Spleen (tissue), 7 donors: Measurements from ENCODE around the gene ATP8A2.

Source experiments
- POLR2A ChIP-seq, 3 donors: fragments of 450-650 bp; IDR thresholded peaks; one replicate each; pipeline ENCODE4 v1.5.1; 2017; ENCODE audit warnings: antibody characterized with exemption in 3 of 3, mild to moderate bottlenecking in 1 of 3
- POLR2AphosphoS5 ChIP-seq, 3 donors: sonication (generic); formaldehyde crosslinking; IDR thresholded peaks; one replicate each; pipeline ENCODE4 v1.5.1; 2017; ENCODE audit warnings: antibody characterized with exemption in 3 of 3
- TF ChIP-seq, protein P1 (sequence below), 11 experiments: fragments of 200-600 bp in 7 of 11; fragments of 450-650 bp in 4 of 11; sonication (generic) in 4 of 11; IDR thresholded peaks in 8 of 11; conservative IDR thresholded peaks in 3 of 11; 1 replicate in 7 of 11; 2 replicates in 4 of 11; pipeline versions ENCODE4 v1.4.0 to v1.8.0; 2016 to 2021; ENCODE audit warnings: antibody characterized with exemption in 11 of 11, inconsistent platforms in 4 of 11, mild to moderate bottlenecking in 1 of 11
- donor health status: DM: no; HTN: no; CAD: no; lungs with moderate emphysema.
- donor health status: DM: no; HTN: no; CAD: no.
- donor health status: DM: no; HTN: no; CAD: no.

DNA sequence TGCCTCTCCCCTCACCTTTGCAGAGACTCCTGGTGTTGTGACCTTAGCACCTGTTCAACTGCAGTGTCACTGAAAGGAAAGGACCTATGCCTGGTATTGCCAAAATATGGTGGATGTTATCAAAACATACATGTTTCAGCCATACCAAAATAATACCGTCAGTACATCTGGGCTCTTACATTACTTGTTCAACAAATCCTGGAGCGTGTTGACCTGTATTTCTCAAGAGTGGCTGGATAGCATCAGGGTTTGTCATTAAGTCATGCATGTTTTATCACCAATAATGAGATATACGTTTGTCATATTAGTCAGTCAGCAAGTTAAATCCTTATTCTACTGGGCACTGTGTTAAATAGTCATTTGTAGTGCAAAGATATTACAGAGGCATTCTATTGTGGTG is 389.3 kb downstream of the ATP8A2 start:
- TF ChIP-seq, protein P1, sequence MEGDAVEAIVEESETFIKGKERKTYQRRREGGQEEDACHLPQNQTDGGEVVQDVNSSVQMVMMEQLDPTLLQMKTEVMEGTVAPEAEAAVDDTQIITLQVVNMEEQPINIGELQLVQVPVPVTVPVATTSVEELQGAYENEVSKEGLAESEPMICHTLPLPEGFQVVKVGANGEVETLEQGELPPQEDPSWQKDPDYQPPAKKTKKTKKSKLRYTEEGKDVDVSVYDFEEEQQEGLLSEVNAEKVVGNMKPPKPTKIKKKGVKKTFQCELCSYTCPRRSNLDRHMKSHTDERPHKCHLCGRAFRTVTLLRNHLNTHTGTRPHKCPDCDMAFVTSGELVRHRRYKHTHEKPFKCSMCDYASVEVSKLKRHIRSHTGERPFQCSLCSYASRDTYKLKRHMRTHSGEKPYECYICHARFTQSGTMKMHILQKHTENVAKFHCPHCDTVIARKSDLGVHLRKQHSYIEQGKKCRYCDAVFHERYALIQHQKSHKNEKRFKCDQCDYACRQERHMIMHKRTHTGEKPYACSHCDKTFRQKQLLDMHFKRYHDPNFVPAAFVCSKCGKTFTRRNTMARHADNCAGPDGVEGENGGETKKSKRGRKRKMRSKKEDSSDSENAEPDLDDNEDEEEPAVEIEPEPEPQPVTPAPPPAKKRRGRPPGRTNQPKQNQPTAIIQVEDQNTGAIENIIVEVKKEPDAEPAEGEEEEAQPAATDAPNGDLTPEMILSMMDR (IDR thresholded peaks at IDR 0.05 in 8 of 11, conservative IDR thresholded peaks at IDR 0.05 in 3 of 11), result no peak
- TF ChIP-seq POLR2AphosphoS5 (IDR thresholded peaks at IDR 0.05), result no peak
- no peak for TF ChIP-seq POLR2A (IDR thresholded peaks at IDR 0.05)
